Activated effector memory CD4-positive, alpha-beta T cell treated with anti-CD3 and anti-CD28 coated beads, Interleukin-2, amount 50 U/mL, for 16 hours (primary cell): ENCODE results near the gene SLC38A11.

ENCODE experiments used
- DNase-seq: peaks from one replicate; pipeline ENCODE4 v3.0.0-alpha.2; 2020

SLC38A11 gene

GRCh38 chr2:164913640-164914350 lies 41.5 kb downstream of the SLC38A11 start:
- DNase-seq, result no peak

- no peak for DNase-seq
Measured at GRCh38 chr2:164913011-164913410, 42.3 kb downstream of the SLC38A11 start.

GRCh38 chr2:164911832-164912231 lies 43.5 kb downstream of the SLC38A11 start:
- DNase-seq, result no peak

- DNase-seq, result no peak
Measured at GRCh38 chr2:164910101-164910899, 45.0 kb downstream of the SLC38A11 start.

- DNase-seq, result no peak
Measured at GRCh38 chr2:164906947-164907346, 48.4 kb downstream of the SLC38A11 start.

- no peak for DNase-seq
Measured at GRCh38 chr2:164905307-164905706, 50.0 kb downstream of the SLC38A11 start.

- DNase-seq, result no peak
Measured at GRCh38 chr2:164903951-164904350, 51.4 kb downstream of the SLC38A11 start.

- no peak for DNase-seq
Measured at GRCh38 chr2:164903204-164903603, 52.1 kb downstream of the SLC38A11 start.

GRCh38 chr2:164899121-164899520 lies 56.2 kb downstream of the SLC38A11 start:
- no peak for DNase-seq

- DNase-seq, result no peak
Measured at GRCh38 chr2:164898475-164898874, 56.9 kb downstream of the SLC38A11 start.

GRCh38 chr2:164897469-164898260 lies 57.7 kb downstream of the SLC38A11 start:
- no peak for DNase-seq

- no peak for DNase-seq
Measured at GRCh38 chr2:164896634-164897355, 58.5 kb downstream of the SLC38A11 start.

GRCh38 chr2:164896226-164896625 lies 59.1 kb downstream of the SLC38A11 start:
- DNase-seq, result no peak

- no peak for DNase-seq
Measured at GRCh38 chr2:164891460-164891859, 63.9 kb downstream of the SLC38A11 start.

GRCh38 chr2:164890544-164890943 lies 64.8 kb downstream of the SLC38A11 start:
- DNase-seq, result no peak

- DNase-seq, result no peak
Measured at GRCh38 chr2:164888592-164888991, 66.7 kb downstream of the SLC38A11 start.

GRCh38 chr2:164887434-164888144 lies 67.7 kb downstream of the SLC38A11 start:
- no peak for DNase-seq

GRCh38 chr2:164882276-164882675 lies 73.0 kb downstream of the SLC38A11 start:
- DNase-seq, result no peak

GRCh38 chr2:164881524-164881923 lies 73.8 kb downstream of the SLC38A11 start:
- DNase-seq, result no peak

- no peak for DNase-seq
Measured at GRCh38 chr2:164879901-164880535, 75.3 kb downstream of the SLC38A11 start.

GRCh38 chr2:164877927-164878326 lies 77.4 kb downstream of the SLC38A11 start:
- no peak for DNase-seq

GRCh38 chr2:164877169-164877568 lies 78.2 kb downstream of the SLC38A11 start:
- no peak for DNase-seq
